ENCODE measurements around the gene OR2G3.

GRCh38 chr1:247576514-247576913 is 28.9 kb upstream of the OR2G3 start:
- TF ChIP-seq POLR2AphosphoS5 (IDR thresholded peaks at IDR 0.05; ENCODE audit: low read depth, low read length) = no peak
- TF ChIP-seq FOXP2 (optimal IDR thresholded peaks at IDR 0.05; ENCODE audit: borderline replicate concordance, extremely low read depth, extremely low read length, insufficient read depth) = no peak
- no peak for TF ChIP-seq TAF1 (IDR thresholded peaks at IDR 0.05; ENCODE audit: borderline replicate concordance, insufficient read depth, low read length)
- no peak for TF ChIP-seq REST (IDR thresholded peaks at IDR 0.05; ENCODE audit: insufficient read depth in 1 of 2, low read depth in 2 of 2, low read length in 2 of 2)
